Measurements from ENCODE around the gene TMEM248.

The TMEM248 gene

GRCh38 chr7:66950311-66950710 lies 29.3 kb downstream of the TMEM248 start:
- TF ChIP-seq CTCF (IDR thresholded peaks at IDR 0.05; ENCODE audit: control insufficient read depth, insufficient read depth, low read depth, low read length, missing control alignments), result no peak
- no peak for DNase-seq (ENCODE audit: low read depth)
- H3K4me3 ChIP-seq (ENCODE audit: control insufficient read depth, low read depth, low read length), result no peak overlapping the region

- TF ChIP-seq CTCF (IDR thresholded peaks at IDR 0.05; ENCODE audit: control insufficient read depth, insufficient read depth, low read depth, low read length, missing control alignments), result no peak
- H3K4me3 ChIP-seq (ENCODE audit: control insufficient read depth, low read depth, low read length), result no peak overlapping the region
- no peak for DNase-seq (ENCODE audit: low read depth)
These were observed 29.7 kb downstream of the TMEM248 start for GRCh38 chr7:66950763-66951162.

- TF ChIP-seq CTCF (IDR thresholded peaks at IDR 0.05; ENCODE audit: control insufficient read depth, insufficient read depth, low read depth, low read length, missing control alignments), result no peak
- H3K4me3 ChIP-seq (ENCODE audit: control insufficient read depth, low read depth, low read length), result no peak overlapping the region
- DNase-seq (ENCODE audit: low read depth), result no peak
These were observed 31.5 kb downstream of the TMEM248 start for GRCh38 chr7:66952343-66953043.

GRCh38 chr7:66953044-66953427 lies 32.0 kb downstream of the TMEM248 start:
- DNase-seq (ENCODE audit: low read depth), result no peak
- H3K4me3 ChIP-seq (ENCODE audit: control insufficient read depth, low read depth, low read length), result no peak overlapping the region
- no peak for TF ChIP-seq CTCF (IDR thresholded peaks at IDR 0.05; ENCODE audit: control insufficient read depth, insufficient read depth, low read depth, low read length, missing control alignments)

- no peak overlapping the region for H3K4me3 ChIP-seq (ENCODE audit: control insufficient read depth, low read depth, low read length)
- DNase-seq (ENCODE audit: low read depth), result no peak
- no peak for TF ChIP-seq CTCF (IDR thresholded peaks at IDR 0.05; ENCODE audit: control insufficient read depth, insufficient read depth, low read depth, low read length, missing control alignments)
These were observed 36.7 kb downstream of the TMEM248 start for GRCh38 chr7:66957595-66958290.

- H3K4me3 ChIP-seq (ENCODE audit: control insufficient read depth, low read depth, low read length), result no peak overlapping the region
- no peak for DNase-seq (ENCODE audit: low read depth)
- TF ChIP-seq CTCF (IDR thresholded peaks at IDR 0.05; ENCODE audit: control insufficient read depth, insufficient read depth, low read depth, low read length, missing control alignments), result no peak
These were observed 37.7 kb downstream of the TMEM248 start for GRCh38 chr7:66958538-66959350.

Data from AG09309 (cell line).